ENCODE results near the gene EIF4G3.
"Not testable (repeated sequence)": the region's sequence is repeated elsewhere in the genome, so short reads cannot be mapped to it uniquely, and the experiment has no call there.

Gene EIF4G3

GRCh38 chr1:21104683-21105082 is 72.0 kb downstream of the EIF4G3 start:
- DNase-seq, result no peak

- DNase-seq, result no peak
Observed at GRCh38 chr1:21100481-21100921, 76.2 kb downstream of the EIF4G3 start.

- no peak for DNase-seq
Observed at GRCh38 chr1:21099869-21100131, 76.9 kb downstream of the EIF4G3 start.

GRCh38 chr1:21099034-21099868 is 77.4 kb downstream of the EIF4G3 start:
- DNase-seq, result no peak

- no peak for DNase-seq
Observed at GRCh38 chr1:21098186-21098915, 78.3 kb downstream of the EIF4G3 start.

GRCh38 chr1:21097729-21098128 is 79.0 kb downstream of the EIF4G3 start:
- no peak for DNase-seq

- DNase-seq, result no peak
Observed at GRCh38 chr1:21095976-21096375, 80.7 kb downstream of the EIF4G3 start.

- DNase-seq, result not testable (repeated sequence)
Observed at GRCh38 chr1:21094282-21094681, 82.4 kb downstream of the EIF4G3 start.

GRCh38 chr1:21093271-21093958 is 83.3 kb downstream of the EIF4G3 start:
- DNase-seq, result not testable (repeated sequence)

GRCh38 chr1:21092545-21092944 is 84.2 kb downstream of the EIF4G3 start:
- not testable (repeated sequence) for DNase-seq

GRCh38 chr1:21091053-21091690 is 85.5 kb downstream of the EIF4G3 start:
- DNase-seq, result not testable (repeated sequence)

GRCh38 chr1:21090463-21090862 is 86.2 kb downstream of the EIF4G3 start:
- no peak for DNase-seq

GRCh38 chr1:21089731-21090130 is 87.0 kb downstream of the EIF4G3 start:
- DNase-seq, result no peak

- DNase-seq, result no peak
Observed at GRCh38 chr1:21089299-21089698, 87.4 kb downstream of the EIF4G3 start.

- no peak for DNase-seq
Observed at GRCh38 chr1:21084111-21084810, 92.4 kb downstream of the EIF4G3 start.

- DNase-seq, result no peak
Observed at GRCh38 chr1:21082073-21082472, 94.6 kb downstream of the EIF4G3 start.

- DNase-seq, result no peak
Observed at GRCh38 chr1:21077085-21077484, 99.6 kb downstream of the EIF4G3 start.

GRCh38 chr1:21072721-21073120 is 104.0 kb downstream of the EIF4G3 start:
- DNase-seq, result no peak

- DNase-seq, result no peak
Observed at GRCh38 chr1:21069549-21069948, 107.1 kb downstream of the EIF4G3 start.

- no peak for DNase-seq
Observed at GRCh38 chr1:21068937-21069336, 107.8 kb downstream of the EIF4G3 start.

- no peak for DNase-seq
Observed at GRCh38 chr1:21067551-21068227, 109.0 kb downstream of the EIF4G3 start.
